Vagina (tissue), 2 donors: ENCODE data around the gene LIF.

Experiments
- POLR2A ChIP-seq, 2 donors: fragments of 450-650 bp; IDR thresholded peaks; one replicate each; pipeline ENCODE4 v1.6.1; 2017; ENCODE audit warnings: antibody characterized with exemption in 2 of 2, mild to moderate bottlenecking in 2 of 2, moderate library complexity in 2 of 2
- POLR2AphosphoS5 ChIP-seq, 2 donors: sonication (generic); formaldehyde crosslinking; IDR thresholded peaks; one replicate each; pipeline ENCODE4 v1.9.0; 2017; ENCODE audit warnings: antibody characterized with exemption in 2 of 2, mild to moderate bottlenecking in 2 of 2, low read depth in 1 of 2; ENCODE audit not compliant: insufficient read depth in 1 of 2
- TF ChIP-seq, protein P1 (sequence below), 3 experiments: fragments of 450-650 bp in 2 of 3; fragments of 200-600 bp in 1 of 3; sonication (generic) in 1 of 3; IDR thresholded peaks; one replicate each; pipeline ENCODE4 v1.5.1; 2017 to 2019; ENCODE audit warnings: antibody characterized with exemption in 3 of 3, mild to moderate bottlenecking in 2 of 3, moderate library complexity in 2 of 3

GRCh38 chr22:30246814-30247376 lies 336 bp upstream of the LIF start:
- TF ChIP-seq, protein P1, sequence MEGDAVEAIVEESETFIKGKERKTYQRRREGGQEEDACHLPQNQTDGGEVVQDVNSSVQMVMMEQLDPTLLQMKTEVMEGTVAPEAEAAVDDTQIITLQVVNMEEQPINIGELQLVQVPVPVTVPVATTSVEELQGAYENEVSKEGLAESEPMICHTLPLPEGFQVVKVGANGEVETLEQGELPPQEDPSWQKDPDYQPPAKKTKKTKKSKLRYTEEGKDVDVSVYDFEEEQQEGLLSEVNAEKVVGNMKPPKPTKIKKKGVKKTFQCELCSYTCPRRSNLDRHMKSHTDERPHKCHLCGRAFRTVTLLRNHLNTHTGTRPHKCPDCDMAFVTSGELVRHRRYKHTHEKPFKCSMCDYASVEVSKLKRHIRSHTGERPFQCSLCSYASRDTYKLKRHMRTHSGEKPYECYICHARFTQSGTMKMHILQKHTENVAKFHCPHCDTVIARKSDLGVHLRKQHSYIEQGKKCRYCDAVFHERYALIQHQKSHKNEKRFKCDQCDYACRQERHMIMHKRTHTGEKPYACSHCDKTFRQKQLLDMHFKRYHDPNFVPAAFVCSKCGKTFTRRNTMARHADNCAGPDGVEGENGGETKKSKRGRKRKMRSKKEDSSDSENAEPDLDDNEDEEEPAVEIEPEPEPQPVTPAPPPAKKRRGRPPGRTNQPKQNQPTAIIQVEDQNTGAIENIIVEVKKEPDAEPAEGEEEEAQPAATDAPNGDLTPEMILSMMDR (IDR thresholded peaks at IDR 0.05): no peak
- no peak for TF ChIP-seq POLR2AphosphoS5 (IDR thresholded peaks at IDR 0.05; ENCODE audit: insufficient read depth in 1 of 2, low read depth in 1 of 2)
- TF ChIP-seq POLR2A (IDR thresholded peaks at IDR 0.05): no peak
